ENCODE measurements around the gene NIN.

GRCh38 chr14:50845166-50845565 is 14.2 kb upstream of the NIN start:
- TF ChIP-seq CTCF (IDR thresholded peaks at IDR 0.05; ENCODE audit: insufficient read depth, low read depth, low read length) (no peak), EZH2 (IDR thresholded peaks at IDR 0.05; ENCODE audit: insufficient read depth, low read length) (no peak)

All from astrocyte (in vitro differentiated cells and primary cell).